Pancreas (tissue), 10 donors: ENCODE results near the gene FADS6. TPM values are rescaled to one million over a fixed set of nuclear protein-coding genes. Genes with fewer than 3 reads are reported as not detected.
A peak's percentile ranks its signal among the peaks of the same experiment; 100 is the strongest.

ENCODE experiments used
- ATAC-seq, 4 donors: fragments of 200-7000 bp; cut with Tn5 transposase; one replicate each; pipeline versions ENCODE4 v1.8.0 to v1.9.1; 2020; ENCODE audit warnings: mild to moderate bottlenecking in 4 of 4, moderate library complexity in 4 of 4
- DNase-seq, 6 donors: peaks; one replicate each; pipeline ENCODE4 v3.0.0-alpha.2; 2020
- FAIRE-seq: peaks from 2 replicates; lab custom pipeline; 2012; peaks lifted over from hg19 to GRCh38; lab: Jason Lieb, UNC
- H3K27ac ChIP-seq, 4 donors: fragments of 200-600 bp; sonication (generic); 1 replicate in 3 of 4; 2 replicates in 1 of 4; pipeline versions ENCODE4 v1.5.0 to v1.8.0; 2020
- H3K27me3 ChIP-seq, 4 donors: fragments of 200-600 bp; one replicate each; pipeline ENCODE4 v1.8.0; 2021
- H3K36me3 ChIP-seq, 3 donors: fragments of 200-600 bp; sonication (generic) in 1 of 3; one replicate each; pipeline versions ENCODE4 v1.5.0 to v1.8.0; 2020 to 2021
- H3K4me1 ChIP-seq, 3 donors: fragments of 200-600 bp; one replicate each; pipeline ENCODE4 v1.8.0; 2021
- H3K4me3 ChIP-seq, 4 donors: fragments of 200-600 bp; sonication (generic) in 2 of 4; one replicate each; pipeline versions ENCODE4 v1.5.0 to v1.8.0; 2020 to 2021
- H3K9me3 ChIP-seq, 4 donors: fragments of 200-600 bp; one replicate each; pipeline ENCODE4 v1.8.0; 2021
- WGBS, 2 donors: extraction: QIAGEN DNeasy Blood & Tissue Kit; methylation state at CpG; one replicate each; pipeline ENCODE4 v1.1.7; 2013; 5-methylcytosine and 5-hydroxymethylcytosine counted together
- intact Hi-C, 3 donors: fragments of 100-400 bp; cut with DNase I; formaldehyde crosslinking; loops; one replicate each; pipeline versions ENCODE4 v1.11.1 to v1.14.2; 2022
- polyA plus RNA-seq, 2 donors: library from polyadenylated mRNA; stranded (reverse); fragments of 200-250 nt; gene quantifications; one replicate each; pipeline ENCODE4 v1.2.3, GENCODE V29; 2013
- total RNA-seq, 6 donors: library from RNA; stranded (reverse); fragmentation: NEBNext Ultra II Directional in 4 of 6; extraction: Animal tissue kit (Norgen Biotek cat#: 25700) in 4 of 6; gene quantifications; one replicate each; pipeline versions ENCODE4 v1.2.1 to v1.2.4, GENCODE V29; 2021 to 2023
- TF ChIP-seq, protein P1 (sequence below), 4 donors: fragments of 200-600 bp; sonication (generic) in 3 of 4; IDR thresholded peaks; one replicate each; pipeline versions ENCODE4 v1.5.0 to v1.8.0; 2021; ENCODE audit warnings: antibody characterized with exemption in 4 of 4
- donor health status: healthy with polysubstance abuse.
- donor health status: DM: no; HTN: no; CAD: no; lungs with moderate emphysema.
- donor health status: DM: no; HTN: no; CAD: no.
- donor health status: control.
- donor health status: control.
- donor health status: Bipolar disorder and iron deficiency.
- donor health status: DM: yes; HTN: yes; CAD: no.
- donor health status: DM: no; HTN: no; CAD: no.
- donor health status: DM: no; HTN: no; CAD: no.
- donor health status: DM: yes; HTN: yes; CAD: no.

Gene FADS6
- total and polyA plus RNA-seq, 8 donors = 0.07 to 0.16 TPM; not detected in 6

DNA sequence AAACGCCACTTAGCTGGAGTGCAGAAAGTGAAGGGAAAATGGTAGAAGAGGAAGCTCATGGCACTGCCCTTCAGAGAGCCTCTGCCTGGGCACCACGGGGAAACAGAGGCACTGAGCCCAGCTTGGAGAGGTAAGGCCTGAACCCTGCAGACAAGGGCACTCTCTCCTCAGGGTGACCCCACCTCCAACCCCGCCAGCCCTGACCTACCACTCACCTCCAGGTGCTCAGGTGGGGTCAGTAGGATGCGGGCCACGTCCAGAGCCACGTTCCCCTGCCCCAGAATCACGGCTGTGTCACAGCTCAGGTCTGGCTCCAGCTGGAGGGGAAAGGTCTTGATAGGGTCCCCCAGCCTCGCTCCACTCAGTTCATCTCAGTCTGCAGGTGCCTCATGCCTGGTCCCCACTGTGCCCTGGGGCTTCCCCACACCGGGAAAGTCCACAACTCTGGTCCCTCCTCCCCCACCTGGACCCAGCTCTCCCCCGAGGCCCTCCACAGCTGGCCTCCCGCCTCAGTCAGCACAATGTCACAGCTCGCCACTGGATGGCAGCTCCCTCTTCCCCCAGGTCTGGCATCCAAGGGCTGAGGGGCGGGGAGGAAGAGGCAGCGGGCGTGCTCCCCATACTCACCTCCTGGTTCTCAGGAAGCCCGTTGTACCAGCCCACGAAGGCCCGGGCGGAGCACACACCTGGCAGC lies 27.8 kb downstream of the FADS6 start:
- Histone ChIP-seq H3K9me3 (no peaks in the 10 kb centered on the region), H3K36me3 (no peaks in the 10 kb centered on the region), H3K4me3 (no peak overlapping the region), H3K27me3 (peaks cover 0 to 5% (median 0%) of the 10 kb centered on the region in 4 donors), H3K27ac (no peak overlapping the region), H3K4me1 (peaks cover 0 to 9% (median 0%) of the 10 kb centered on the region in 3 donors)
- DNase-seq (peak in 1 of 6 donors; percentile 64), ATAC-seq (no peak), FAIRE-seq (no peak)
- intact Hi-C loops = loop anchor here in 2 of 3 donors (5.0 to 10.0 kb wide), 3 partner anchors 121 to 211 kb away; partner anchors contain the start of gene NHERF1 (in 1 of the 2)
- TF ChIP-seq, protein P1, sequence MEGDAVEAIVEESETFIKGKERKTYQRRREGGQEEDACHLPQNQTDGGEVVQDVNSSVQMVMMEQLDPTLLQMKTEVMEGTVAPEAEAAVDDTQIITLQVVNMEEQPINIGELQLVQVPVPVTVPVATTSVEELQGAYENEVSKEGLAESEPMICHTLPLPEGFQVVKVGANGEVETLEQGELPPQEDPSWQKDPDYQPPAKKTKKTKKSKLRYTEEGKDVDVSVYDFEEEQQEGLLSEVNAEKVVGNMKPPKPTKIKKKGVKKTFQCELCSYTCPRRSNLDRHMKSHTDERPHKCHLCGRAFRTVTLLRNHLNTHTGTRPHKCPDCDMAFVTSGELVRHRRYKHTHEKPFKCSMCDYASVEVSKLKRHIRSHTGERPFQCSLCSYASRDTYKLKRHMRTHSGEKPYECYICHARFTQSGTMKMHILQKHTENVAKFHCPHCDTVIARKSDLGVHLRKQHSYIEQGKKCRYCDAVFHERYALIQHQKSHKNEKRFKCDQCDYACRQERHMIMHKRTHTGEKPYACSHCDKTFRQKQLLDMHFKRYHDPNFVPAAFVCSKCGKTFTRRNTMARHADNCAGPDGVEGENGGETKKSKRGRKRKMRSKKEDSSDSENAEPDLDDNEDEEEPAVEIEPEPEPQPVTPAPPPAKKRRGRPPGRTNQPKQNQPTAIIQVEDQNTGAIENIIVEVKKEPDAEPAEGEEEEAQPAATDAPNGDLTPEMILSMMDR (IDR thresholded peaks at IDR 0.05) = no peak
- WGBS, 2 donors = 79% methylated on average over 18 to 19 of the region's 19 CpGs

DNA sequence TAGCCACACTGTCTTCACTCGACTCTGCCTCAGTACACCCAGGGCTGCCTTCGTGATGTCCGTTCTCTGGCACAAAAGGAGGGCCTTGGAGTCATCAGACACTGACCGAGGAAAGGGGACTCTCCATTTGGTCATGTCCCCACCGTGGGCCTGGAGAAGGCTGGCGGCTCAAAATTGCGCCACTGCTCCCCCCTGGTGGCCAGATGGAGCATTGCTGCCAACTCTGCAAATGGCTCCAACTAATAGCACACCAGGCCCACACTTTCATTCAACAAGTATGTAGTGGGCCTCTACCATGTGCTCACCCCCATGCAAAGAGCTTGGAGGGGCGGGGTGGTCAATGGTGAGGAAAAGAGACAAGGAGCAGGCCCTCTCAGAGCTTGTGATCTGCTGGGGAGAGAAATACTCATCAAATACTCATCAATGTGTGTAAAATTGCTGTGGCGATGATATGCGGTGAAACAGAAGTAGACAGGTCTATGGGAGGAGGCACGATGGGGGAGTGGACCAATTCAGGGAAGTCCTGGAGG lies 28.5 kb downstream of the FADS6 start:
- intact Hi-C loops = loop anchor here in 2 of 3 donors (5.0 to 10.0 kb wide), 5 partner anchors 68 to 210 kb away; partner anchors contain the start of gene NHERF1 (in 1 of the 2)
- Histone ChIP-seq H3K4me3 (no peak overlapping the region), H3K36me3 (no peaks in the 10 kb centered on the region), H3K9me3 (no peaks in the 10 kb centered on the region), H3K27ac (no peak overlapping the region), H3K4me1 (peaks cover 0 to 9% (median 0%) of the 10 kb centered on the region in 3 donors), H3K27me3 (peaks cover 0 to 6% (median 3%) of the 10 kb centered on the region in 4 donors)
- 22% methylated on average over 11 of the region's 11 CpGs for WGBS, 2 donors
- ATAC-seq (peak; percentile 63 to 82 (median 75)), DNase-seq (peak; percentile 50 to 90 (median 78)), FAIRE-seq (no peak)
- TF ChIP-seq, protein P1 (IDR thresholded peaks at IDR 0.05) = peak; percentile 88 to 93 (median 92)

DNA sequence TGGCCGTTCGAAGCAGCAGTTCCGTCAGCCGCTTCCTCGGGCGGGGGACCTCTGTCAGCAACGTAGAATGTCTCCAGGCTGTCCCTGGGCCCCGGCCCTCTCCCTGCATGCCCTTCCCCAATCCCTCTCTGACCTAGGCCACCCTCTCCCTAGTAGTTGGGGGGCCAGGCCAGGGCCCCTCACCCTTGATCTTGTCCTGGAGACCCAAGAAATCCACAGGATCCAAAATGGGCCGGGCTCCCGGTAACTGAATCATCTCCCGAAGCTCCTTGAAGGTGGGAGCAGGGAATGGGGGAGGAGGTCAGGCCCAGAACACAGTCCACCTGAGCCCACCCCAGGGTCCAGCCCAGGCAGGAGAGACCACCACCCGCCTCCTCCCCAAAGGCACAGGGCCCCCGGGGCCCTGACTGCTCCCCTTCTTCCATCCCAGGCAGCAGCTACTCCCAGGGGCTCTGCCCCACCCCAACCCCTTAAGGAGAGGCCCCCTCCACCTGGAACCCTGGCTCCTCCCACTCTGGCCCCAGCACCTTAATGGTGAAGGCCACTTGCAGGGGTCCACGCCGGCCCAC lies 29.1 kb downstream of the FADS6 start:
- ATAC-seq = no peak
- WGBS, 2 donors = 86 to 92% methylated on average over 13 to 15 of the region's 15 CpGs
- no peak for FAIRE-seq
- intact Hi-C loops = loop anchor here in 2 of 3 donors (5.0 to 10.0 kb wide), 4 partner anchors 67 to 210 kb away; partner anchors contain the start of gene NHERF1 (in 1 of the 2)
- Histone ChIP-seq H3K4me3 (no peak overlapping the region), H3K27ac (no peak overlapping the region), H3K4me1 (peaks cover 0 to 9% (median 0%) of the 10 kb centered on the region in 3 donors), H3K9me3 (no peaks in the 10 kb centered on the region), H3K27me3 (peaks cover 0 to 8% (median 3%) of the 10 kb centered on the region in 4 donors), H3K36me3 (no peaks in the 10 kb centered on the region)
- TF ChIP-seq, protein P1 (IDR thresholded peaks at IDR 0.05) = no peak
- peak in 1 of 6 donors; percentile 76 for DNase-seq

GRCh38 chr17:74863420-74864296 lies 29.8 kb downstream of the FADS6 start:
- ATAC-seq = no peak
- WGBS, 2 donors = 84 to 86% methylated on average over 25 of the region's 25 CpGs
- Histone ChIP-seq H3K36me3 (no peaks in the 10 kb centered on the region), H3K4me3 (no peak overlapping the region), H3K4me1 (peaks cover 0 to 9% (median 0%) of the 10 kb centered on the region in 3 donors), H3K27me3 (peaks cover 0 to 15% (median 5%) of the 10 kb centered on the region in 4 donors), H3K27ac (no peak overlapping the region), H3K9me3 (no peaks in the 10 kb centered on the region)
- TF ChIP-seq, protein P1 (IDR thresholded peaks at IDR 0.05) = no peak
- intact Hi-C loops = loop anchor here in 2 of 3 donors (5.0 to 10.0 kb wide), 4 partner anchors 66 to 209 kb away; partner anchors contain the start of gene NHERF1 (in 1 of the 2)
- no peak for DNase-seq
- no peak for FAIRE-seq
